ENCODE results near the gene NPHP1. TPM values are rescaled to one million over a fixed set of nuclear protein-coding genes. Genes with fewer than 3 reads are reported as not detected.
"Not testable (repeated sequence)": the region's sequence is repeated elsewhere in the genome, so short reads cannot be mapped to it uniquely, and the experiment has no call there.

Gene NPHP1
- total RNA-seq, 1 donor from 2014 or later: 0.15 TPM

DNA sequence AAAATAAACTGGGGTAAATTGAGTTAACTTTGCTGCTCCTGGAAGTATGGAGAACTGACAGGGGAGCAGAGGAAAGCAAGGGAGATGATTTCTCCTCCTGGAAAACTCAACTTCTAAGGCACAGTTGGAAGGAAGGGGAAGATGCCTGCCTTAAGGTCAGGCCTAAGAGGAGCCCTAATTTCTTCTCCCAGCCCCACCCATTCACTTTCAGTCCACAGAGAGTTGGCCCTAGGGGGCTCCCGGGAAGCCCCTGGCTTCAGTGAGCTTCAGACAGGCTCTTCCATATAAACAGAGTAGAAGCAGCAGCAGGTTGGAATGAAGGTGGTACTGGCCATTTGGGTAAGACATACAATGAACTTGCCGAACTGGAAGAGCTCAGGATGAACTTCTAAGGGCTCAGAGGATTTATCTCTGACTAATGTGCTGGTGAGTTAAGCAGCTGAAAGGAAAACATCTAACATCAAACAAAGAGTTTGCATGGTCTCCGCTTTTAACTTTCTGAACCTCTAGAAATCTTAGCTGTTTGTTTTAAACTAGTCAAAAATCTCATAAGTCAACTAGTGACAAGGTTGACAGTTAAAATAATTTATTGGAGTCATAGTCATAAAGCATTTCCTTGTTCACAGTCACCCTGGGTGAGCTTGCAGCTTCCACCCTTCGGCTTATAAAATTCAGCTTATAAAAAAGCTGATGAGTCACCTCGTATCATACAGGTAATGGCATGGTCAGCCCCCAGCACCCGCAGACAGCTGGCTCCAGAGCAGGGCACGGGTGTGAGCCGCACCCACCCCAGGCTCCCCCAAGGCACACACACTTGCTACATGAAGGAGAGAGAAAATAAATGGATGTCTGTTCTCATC is 99.0 kb downstream of the NPHP1 start:
- ATAC-seq (no peak), DNase-seq (ENCODE audit: low spot score) (no peak)

GRCh38 chr2:110105183-110105582 is 99.6 kb downstream of the NPHP1 start:
- ATAC-seq (no peak), DNase-seq (ENCODE audit: low spot score) (no peak)

DNA sequence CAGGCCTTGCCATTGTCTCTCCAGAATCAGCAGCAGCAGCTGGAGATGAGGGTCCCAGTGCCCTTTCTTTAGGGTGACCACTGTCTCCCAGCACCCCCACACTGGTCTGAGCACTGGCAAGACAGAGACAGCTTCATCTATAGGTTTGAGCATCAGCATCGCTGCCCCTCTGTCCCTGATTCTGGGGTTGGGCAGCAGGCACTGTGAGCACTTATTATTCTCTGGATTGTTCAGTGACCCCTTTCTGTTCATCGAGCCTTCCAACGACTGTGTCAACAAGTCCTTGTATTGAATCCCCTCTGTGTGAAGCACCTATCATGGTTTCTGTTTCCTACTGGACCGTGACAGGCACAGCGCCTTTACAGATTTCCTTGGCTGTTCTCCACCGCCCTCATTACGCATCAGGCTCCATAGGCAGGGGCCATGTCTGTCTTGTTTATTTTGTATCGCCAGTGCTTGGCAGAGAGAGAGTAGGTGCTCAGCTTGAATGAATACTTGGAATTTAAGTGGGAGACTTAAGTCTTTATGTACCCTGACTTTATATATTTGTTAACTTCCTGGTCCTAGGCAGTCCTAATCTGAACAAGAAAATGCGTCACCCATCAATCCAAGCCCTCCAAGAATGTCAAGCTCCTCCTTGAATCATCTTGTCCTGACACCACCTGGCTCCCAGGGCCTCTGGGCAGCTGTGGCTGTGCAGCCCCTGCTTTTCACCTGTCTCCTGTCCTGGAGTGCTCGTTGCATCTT is 100.6 kb downstream of the NPHP1 start:
- ATAC-seq: no peak

DNA sequence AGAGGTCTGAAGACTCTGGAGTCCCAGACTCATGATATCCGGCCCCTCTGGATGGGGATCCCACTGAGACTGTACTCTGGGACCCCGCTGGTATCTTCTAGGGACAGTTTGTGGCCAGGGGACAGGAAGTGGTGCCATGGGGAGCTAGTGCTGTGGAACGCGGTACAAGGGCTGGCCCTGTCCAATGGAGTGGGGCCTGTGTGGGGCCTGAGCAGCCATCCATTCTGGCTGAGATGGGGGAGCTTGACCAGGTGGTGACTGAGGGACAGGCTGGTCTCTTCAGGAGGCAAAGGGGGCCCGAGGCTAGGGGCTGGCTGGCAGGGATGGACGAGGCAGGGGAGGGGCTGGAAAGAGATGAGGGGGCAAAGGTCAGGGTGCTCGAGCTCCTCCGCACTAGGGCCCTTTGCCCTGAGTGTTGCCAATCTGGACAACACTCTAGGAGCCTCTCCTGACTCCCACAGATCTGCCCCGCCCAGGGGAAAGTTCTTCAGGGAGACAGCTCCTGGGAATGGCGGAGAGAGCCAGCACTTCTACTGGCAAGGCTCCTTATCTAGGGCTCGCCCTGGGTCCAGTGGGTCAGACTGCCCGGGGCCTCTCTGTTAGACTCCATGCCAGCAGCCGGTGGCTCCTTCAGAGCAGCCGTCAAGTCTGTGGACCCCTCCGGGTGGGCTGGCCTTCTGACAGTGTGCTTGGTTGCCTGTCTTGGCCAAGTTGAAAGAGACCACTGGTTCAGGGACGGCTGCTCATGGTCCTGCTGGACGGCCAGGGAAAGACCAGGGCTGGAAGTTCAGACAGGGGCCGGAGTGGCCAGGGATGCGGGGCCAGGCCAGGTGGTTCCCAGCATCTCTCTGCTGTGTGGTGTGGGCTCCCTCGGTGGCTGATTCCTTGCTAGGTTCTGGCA is 101.5 kb downstream of the NPHP1 start:
- DNase-seq (ENCODE audit: low spot score) (no peak), ATAC-seq (no peak)

More for the DNA sequence above, 100.6 kb downstream of the NPHP1 start:
- no peak for DNase-seq (ENCODE audit: low spot score)

DNA sequence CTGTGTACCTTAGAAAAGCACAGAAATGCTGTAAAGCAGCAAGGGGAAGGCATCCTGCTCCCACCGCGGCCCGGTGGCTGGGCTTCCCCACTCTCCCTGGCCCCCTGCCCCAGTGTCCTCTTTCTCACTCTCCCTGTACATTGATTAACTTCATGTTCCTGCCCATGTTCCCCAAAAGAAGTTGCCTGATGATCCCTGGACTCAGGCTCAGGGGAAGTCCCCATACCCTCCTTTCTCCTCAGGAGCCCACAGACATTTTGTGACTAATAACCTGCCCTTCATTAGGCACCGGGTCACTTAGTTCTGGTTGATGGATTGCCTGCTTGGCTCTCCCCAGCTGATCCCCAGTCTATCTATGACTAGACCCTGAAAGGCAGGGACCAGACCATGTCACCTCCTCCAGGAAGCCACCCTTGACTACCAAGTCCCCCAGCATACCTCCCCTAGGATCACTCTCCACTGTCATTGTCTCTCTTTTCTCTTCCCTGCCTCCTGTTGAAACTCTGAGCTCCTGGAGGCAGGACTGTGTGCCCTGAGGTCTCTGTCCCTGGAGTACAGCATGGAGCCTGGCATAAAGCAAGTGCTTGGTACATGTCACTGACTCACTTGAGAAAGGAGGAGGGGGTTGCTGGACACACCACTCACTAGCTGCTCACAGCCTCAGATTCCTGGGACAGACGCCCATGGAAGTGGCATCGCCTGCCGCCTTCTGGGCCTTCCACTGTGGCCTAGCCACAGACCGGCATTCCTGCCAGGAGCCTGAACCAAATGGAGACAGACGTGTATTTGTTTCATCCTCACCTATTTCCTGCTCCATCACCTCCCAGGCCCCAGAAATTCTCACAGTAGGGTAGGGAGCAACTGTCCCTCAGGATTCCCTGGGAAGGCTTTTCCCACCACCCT is 102.7 kb downstream of the NPHP1 start:
- no peak for DNase-seq (ENCODE audit: low spot score)
- ATAC-seq: no peak

- peak; percentile 75 for DNase-seq (ENCODE audit: low spot score)
- peak; percentile 86 for ATAC-seq
Measured at GRCh38 chr2:110101280-110101844, 103.5 kb downstream of the NPHP1 start.

DNA sequence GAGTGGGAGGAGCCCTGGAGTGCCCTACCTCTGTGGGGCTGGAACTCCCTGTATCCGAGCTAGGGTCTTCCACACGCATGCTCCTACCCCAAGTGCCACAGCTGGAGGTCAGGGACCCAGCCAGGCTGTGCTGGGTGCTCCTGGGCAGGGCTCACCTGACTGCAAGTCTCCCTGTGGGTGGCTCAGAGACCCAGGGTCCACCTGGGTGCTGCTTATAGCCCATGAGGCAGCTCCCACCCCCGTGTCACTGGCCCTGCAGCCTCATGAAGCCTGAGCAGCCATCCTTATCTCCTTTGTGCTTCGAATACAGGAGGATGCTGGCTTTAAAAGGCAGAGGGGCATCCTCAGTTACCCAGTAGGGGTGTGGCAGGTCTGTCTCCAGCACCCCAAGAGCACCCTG is 103.9 kb downstream of the NPHP1 start:
- DNase-seq (ENCODE audit: low spot score); ATAC-seq: not testable (repeated sequence)

- ATAC-seq (peak; percentile 6), DNase-seq (ENCODE audit: low spot score) (no peak)
Measured at GRCh38 chr2:110100480-110100879, 104.3 kb downstream of the NPHP1 start.

GRCh38 chr2:110099471-110100225 is 105.2 kb downstream of the NPHP1 start:
- ATAC-seq (no peak), DNase-seq (ENCODE audit: low spot score) (no peak)

- ATAC-seq (no peak), DNase-seq (ENCODE audit: low spot score) (no peak)
Measured at GRCh38 chr2:110099038-110099425, 105.8 kb downstream of the NPHP1 start.

- no peak for ATAC-seq
- DNase-seq (ENCODE audit: low spot score): no peak
Measured at GRCh38 chr2:110097506-110098220, 107.2 kb downstream of the NPHP1 start.

DNA sequence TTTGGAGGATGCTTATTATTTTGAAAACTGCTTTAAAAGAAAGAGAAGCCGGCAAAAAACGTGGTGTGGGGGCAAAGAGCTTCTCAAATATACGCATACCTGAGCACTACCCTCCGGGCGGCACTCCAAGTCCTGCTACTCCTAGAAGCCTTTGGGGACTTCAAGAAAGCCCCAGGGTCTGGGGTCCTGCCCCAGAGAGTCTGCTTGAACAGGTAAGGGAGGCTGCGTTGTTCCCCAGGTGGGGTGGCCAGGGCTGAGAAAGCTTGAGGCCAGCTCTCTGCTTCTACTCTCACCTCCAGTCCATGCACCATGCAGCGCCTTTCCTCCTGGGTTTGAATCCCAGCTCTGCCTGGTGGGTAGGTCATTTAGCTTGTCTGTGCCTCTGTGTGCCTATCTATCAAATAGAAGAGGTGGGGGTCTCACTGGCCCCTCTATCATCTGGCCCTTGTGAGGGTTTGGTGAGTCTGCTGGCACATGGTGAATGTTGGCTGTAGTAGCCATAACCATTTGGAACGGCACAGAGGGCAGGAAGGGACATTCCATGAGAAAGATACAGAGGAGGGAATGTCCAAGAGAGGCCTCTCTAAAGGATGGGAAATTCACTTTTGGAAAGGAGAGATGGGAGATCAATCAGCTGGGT is 108.7 kb downstream of the NPHP1 start:
- DNase-seq (ENCODE audit: low spot score) (no peak), ATAC-seq (no peak)

GRCh38 chr2:110094884-110095534 is 109.8 kb downstream of the NPHP1 start:
- ATAC-seq; DNase-seq (ENCODE audit: low spot score): not testable (repeated sequence)

DNA sequence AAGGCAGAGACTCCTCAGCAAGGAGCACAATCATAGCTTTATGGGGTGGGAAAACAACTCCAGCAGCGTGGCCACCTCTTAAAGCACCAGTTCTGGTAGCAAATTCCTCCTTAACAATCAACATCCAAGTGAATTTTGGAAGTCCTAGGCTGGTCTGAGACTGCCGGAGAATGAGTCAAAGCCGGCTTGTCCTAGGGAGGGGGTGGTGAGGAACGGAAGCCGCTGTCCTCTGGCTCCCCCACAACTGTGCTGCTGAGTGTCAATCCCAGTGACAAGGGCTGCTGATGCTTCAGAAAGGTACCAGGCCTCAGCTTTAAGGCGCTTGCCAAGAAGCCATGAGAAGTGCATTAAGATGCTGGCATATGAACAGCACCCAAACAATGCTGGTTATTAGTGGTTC is 110.9 kb downstream of the NPHP1 start:
- ATAC-seq; DNase-seq (ENCODE audit: low spot score): not testable (repeated sequence)

DNA sequence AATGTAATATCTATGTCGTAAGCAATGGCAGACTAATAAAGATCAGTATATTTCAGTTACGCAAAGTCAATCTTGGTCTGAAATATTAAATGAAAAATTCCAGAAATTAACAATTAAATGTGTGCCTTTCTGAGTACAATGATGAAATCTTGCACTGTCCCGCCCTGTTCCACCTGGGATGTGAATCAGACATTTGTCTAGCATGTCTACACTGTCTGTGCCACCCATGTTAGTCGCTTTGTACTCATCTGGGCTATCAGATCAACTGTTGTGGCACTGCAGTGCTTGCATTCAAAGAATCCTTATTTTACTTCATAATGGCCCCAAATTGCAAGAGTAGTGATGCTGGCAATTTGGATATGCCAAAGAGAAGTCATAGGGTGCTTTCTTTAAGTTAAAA is 114.6 kb downstream of the NPHP1 start:
- ATAC-seq; DNase-seq (ENCODE audit: low spot score): not testable (repeated sequence)

GRCh38 chr2:110083757-110084156 is 121.1 kb downstream of the NPHP1 start:
- DNase-seq (ENCODE audit: low spot score); ATAC-seq: not testable (repeated sequence)

GRCh38 chr2:110083162-110083561 is 121.7 kb downstream of the NPHP1 start:
- DNase-seq (ENCODE audit: low spot score); ATAC-seq: not testable (repeated sequence)
